ENCODE results near the gene PCOLCE2. TPM values are rescaled to one million over a fixed set of nuclear protein-coding genes. Genes with fewer than 3 reads are reported as not detected.

The PCOLCE2 gene
- total and polyA plus RNA-seq, 8 donors, result 0.23 to 2.5 (median 0.66) TPM

DNA sequence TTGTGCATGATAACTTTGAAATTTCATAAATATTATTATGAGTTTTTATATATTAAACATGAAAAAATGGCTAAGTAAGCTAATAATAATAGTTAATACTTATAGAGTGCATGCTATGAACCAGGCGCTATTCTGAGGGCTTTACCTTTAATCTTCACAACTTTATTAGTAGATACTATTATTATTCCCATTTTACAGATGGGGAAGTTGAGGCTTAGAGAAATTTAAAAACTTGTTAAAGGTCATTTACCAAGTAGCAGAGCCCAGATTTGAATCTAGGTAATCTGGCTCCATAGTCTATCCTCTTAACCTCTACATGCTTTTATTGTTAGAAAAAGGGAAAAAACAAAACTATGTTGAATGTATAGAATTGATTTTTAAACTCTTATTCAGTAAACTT, 104.7 kb downstream of the PCOLCE2 start:
- ATAC-seq, result no peak
- Histone ChIP-seq H3K36me3 (no peaks in the 10 kb centered on the region), H3K4me3 (no peak overlapping the region), H3K9me3 (no peaks in the 10 kb centered on the region), H3K27me3 (no peaks in the 10 kb centered on the region), H3K4me1 (no peaks in the 10 kb centered on the region), H3K27ac (no peak overlapping the region)
- intact Hi-C loops (cut with DNase I), result no loop called here
- WGBS, 2 donors, result 46 to 50% methylated on average over 1 of the region's 1 CpG
- no peak for DNase-seq
- no peak for FAIRE-seq
- TF ChIP-seq, protein P1, sequence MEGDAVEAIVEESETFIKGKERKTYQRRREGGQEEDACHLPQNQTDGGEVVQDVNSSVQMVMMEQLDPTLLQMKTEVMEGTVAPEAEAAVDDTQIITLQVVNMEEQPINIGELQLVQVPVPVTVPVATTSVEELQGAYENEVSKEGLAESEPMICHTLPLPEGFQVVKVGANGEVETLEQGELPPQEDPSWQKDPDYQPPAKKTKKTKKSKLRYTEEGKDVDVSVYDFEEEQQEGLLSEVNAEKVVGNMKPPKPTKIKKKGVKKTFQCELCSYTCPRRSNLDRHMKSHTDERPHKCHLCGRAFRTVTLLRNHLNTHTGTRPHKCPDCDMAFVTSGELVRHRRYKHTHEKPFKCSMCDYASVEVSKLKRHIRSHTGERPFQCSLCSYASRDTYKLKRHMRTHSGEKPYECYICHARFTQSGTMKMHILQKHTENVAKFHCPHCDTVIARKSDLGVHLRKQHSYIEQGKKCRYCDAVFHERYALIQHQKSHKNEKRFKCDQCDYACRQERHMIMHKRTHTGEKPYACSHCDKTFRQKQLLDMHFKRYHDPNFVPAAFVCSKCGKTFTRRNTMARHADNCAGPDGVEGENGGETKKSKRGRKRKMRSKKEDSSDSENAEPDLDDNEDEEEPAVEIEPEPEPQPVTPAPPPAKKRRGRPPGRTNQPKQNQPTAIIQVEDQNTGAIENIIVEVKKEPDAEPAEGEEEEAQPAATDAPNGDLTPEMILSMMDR (IDR thresholded peaks at IDR 0.05), result no peak

DNA sequence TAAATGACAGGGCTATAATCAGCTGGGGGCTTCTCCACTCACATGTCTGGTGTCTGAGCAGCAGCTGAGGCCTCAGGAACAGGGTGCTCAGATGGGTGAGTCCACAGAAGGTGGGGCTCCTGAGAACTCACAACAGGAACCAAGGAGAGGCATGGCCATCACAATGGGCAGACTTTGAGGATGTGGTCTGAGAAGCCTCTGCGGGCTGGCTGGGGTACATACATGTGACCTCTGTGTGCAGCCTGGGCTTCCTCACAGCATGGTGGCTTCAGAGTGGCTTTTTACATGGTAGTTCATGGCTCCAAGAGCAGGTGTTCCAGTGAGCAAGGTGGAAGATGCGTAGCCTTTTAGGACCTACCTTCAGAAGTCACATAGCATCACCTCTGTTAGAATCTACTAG, 106.3 kb downstream of the PCOLCE2 start:
- no peaks in the 10 kb centered on the region for H3K9me3 ChIP-seq

DNA sequence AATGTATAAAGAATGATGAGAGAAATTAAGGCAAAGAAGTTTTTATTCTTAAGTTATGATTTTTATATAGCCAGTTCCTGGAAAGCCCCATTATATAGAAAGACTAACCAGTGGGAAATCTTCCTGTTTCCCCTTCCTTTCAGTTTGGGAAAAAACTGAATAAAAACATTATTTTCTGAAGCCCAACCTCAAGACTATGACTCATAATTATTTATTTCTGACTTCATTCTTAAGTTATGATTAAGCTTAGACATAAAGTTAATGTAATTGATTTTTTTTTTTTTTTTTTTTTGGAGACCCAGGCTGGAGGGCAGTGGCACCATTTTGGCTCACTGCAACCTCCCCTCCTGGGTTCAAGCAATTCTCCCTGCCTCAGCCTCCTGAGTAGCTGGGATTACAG, 109.3 kb downstream of the PCOLCE2 start:
- H3K9me3 ChIP-seq, result no peaks in the 10 kb centered on the region
- DNase-seq, result no peak
- H3K4me3 ChIP-seq, result no peak overlapping the region
- intact Hi-C loops (cut with DNase I), result no loop called here
- ATAC-seq, result no peak
- TF ChIP-seq, protein P1 (IDR thresholded peaks at IDR 0.05), result no peak
- H3K4me1 ChIP-seq, result no peaks in the 10 kb centered on the region
- no peaks in the 10 kb centered on the region for H3K27me3 ChIP-seq
- no peak overlapping the region for H3K27ac ChIP-seq
- FAIRE-seq, result no peak
- no peaks in the 10 kb centered on the region for H3K36me3 ChIP-seq

More for the DNA sequence above, 106.3 kb downstream of the PCOLCE2 start:
- no peaks in the 10 kb centered on the region for H3K36me3 ChIP-seq
- TF ChIP-seq, protein P1 (IDR thresholded peaks at IDR 0.05), result no peak
- FAIRE-seq (no peak), ATAC-seq (no peak), DNase-seq (no peak)
- WGBS, 2 donors, result 88 to 95% methylated on average over 2 of the region's 2 CpGs
- intact Hi-C loops (cut with DNase I), result no loop called here
- no peak overlapping the region for H3K4me3 ChIP-seq
- H3K27ac ChIP-seq, result no peak overlapping the region
- no peaks in the 10 kb centered on the region for H3K4me1 ChIP-seq
- H3K27me3 ChIP-seq, result no peaks in the 10 kb centered on the region

DNA sequence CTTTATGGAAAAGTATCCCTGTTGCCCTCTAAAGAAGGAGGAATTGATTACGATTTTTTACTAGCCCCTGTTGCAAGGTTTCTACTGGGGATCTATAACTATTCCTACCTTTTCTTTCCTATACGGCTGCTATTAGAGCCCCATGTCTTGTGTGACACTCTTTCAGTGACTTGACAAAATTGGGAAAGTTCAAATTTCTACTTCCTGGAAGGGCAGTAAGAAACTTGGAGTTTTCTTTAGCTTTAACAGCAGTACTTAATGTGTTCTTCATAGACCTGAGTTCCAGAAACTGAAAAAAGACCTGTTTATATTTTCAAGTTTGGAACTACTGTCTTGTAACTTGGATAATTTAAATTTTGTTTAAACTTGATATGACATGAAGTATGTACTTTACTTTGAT, 110.3 kb downstream of the PCOLCE2 start:
- TF ChIP-seq, protein P1 (IDR thresholded peaks at IDR 0.05), result no peak
- H3K9me3 ChIP-seq, result no peaks in the 10 kb centered on the region
- 67 to 76% methylated on average over 2 of the region's 2 CpGs for WGBS, 2 donors
- intact Hi-C loops (cut with DNase I), result no loop called here
- ATAC-seq, result no peak
- DNase-seq, result no peak
- no peaks in the 10 kb centered on the region for H3K36me3 ChIP-seq
- no peak for FAIRE-seq
- no peaks in the 10 kb centered on the region for H3K4me1 ChIP-seq
- no peak overlapping the region for H3K27ac ChIP-seq
- H3K27me3 ChIP-seq, result no peaks in the 10 kb centered on the region
- no peak overlapping the region for H3K4me3 ChIP-seq

DNA sequence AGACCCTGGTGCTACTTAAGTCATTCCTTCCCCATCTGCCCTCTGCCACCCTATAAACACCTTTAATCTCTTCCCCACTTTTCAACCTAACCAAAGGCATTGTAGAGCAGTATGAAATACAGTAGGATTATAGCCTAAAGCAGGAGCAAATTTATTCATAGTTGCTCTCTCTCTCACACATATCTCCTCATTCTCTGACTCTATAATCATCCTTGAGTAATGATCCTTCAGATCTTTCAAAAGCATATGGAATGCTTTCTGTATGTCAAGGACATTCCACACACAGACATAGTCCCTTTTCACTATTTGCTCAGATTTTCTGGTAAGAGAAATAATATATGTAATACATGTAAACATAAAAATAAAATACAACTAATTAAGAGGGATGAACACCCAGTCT, 111.0 kb downstream of the PCOLCE2 start:
- Histone ChIP-seq H3K4me3 (no peak overlapping the region), H3K27me3 (no peaks in the 10 kb centered on the region), H3K27ac (no peak overlapping the region), H3K36me3 (no peaks in the 10 kb centered on the region), H3K9me3 (no peaks in the 10 kb centered on the region), H3K4me1 (no peaks in the 10 kb centered on the region)
- no peak for ATAC-seq
- TF ChIP-seq, protein P1 (IDR thresholded peaks at IDR 0.05), result no peak
- intact Hi-C loops (cut with DNase I), result no loop called here
- DNase-seq, result no peak
- FAIRE-seq, result no peak
